Smooth muscle cell (in vitro differentiated cells): ENCODE results near the gene ARHGEF18. TPM values are rescaled to one million over a fixed set of nuclear protein-coding genes. Genes with fewer than 3 reads are reported as not detected.
A peak's percentile ranks its signal among the peaks of the same experiment; 100 is the strongest.

ENCODE experiments used
- DNase-seq: peaks from one replicate; lab custom pipeline; 2025; ENCODE audit not compliant: unreplicated experiment; lab: John Stamatoyannopoulos, UW
- H2AFZ ChIP-seq: fragments of 200-600 bp; sonication (generic); 2 replicates; pipeline ENCODE4 v1.6.0; 2016; ENCODE audit warnings: antibody characterized with exemption, low read depth, mild to moderate bottlenecking
- H3F3A ChIP-seq: fragments of 200-600 bp; sonication (generic); 2 replicates; pipeline ENCODE4 v1.6.0; 2017; ENCODE audit warnings: antibody characterized with exemption, low read depth
- H3K27ac ChIP-seq: fragments of 200-600 bp; sonication (generic); 2 replicates; pipeline ENCODE4 v1.5.1; 2016; ENCODE audit warnings: low read depth, mild to moderate bottlenecking
- H3K27me3 ChIP-seq: fragments of 200-600 bp; sonication (generic); 2 replicates; pipeline ENCODE4 v1.6.1; 2016; ENCODE audit warnings: low read depth, mild to moderate bottlenecking
- H3K36me3 ChIP-seq: fragments of 200-600 bp; sonication (generic); 2 replicates; pipeline ENCODE4 v1.5.1; 2016; ENCODE audit warnings: low read depth
- H3K4me1 ChIP-seq: fragments of 200-600 bp; sonication (generic); 2 replicates; pipeline ENCODE4 v1.5.1; 2016; ENCODE audit warnings: low read depth
- H3K4me2 ChIP-seq: fragments of 200-600 bp; sonication (generic); 2 replicates; pipeline ENCODE4 v1.6.0; 2016; ENCODE audit warnings: mild to moderate bottlenecking
- H3K4me3 ChIP-seq: fragments of 200-600 bp; sonication (generic); 2 replicates; pipeline ENCODE4 v1.5.1; 2016; ENCODE audit warnings: mild to moderate bottlenecking
- H3K79me2 ChIP-seq: fragments of 200-600 bp; sonication (generic); 2 replicates; pipeline ENCODE4 v1.6.0; 2016; ENCODE audit warnings: low read depth, mild to moderate bottlenecking
- H3K9ac ChIP-seq: fragments of 200-600 bp; sonication (generic); 2 replicates; pipeline ENCODE4 v1.6.0; 2016; ENCODE audit warnings: low read depth
- H3K9me3 ChIP-seq: fragments of 200-600 bp; sonication (generic); replicated peaks from 2 replicates; pipeline ENCODE4 v1.5.1; 2016; ENCODE audit warnings: low read depth
- H4K20me1 ChIP-seq: fragments of 200-600 bp; sonication (generic); 2 replicates; pipeline ENCODE4 v1.6.0; 2016; ENCODE audit warnings: low read depth
- CTCF ChIP-seq: fragments of 200-600 bp; sonication (generic); IDR thresholded peaks from 2 replicates; pipeline ENCODE4 v1.5.1; 2017; ENCODE audit warnings: borderline replicate concordance, mild to moderate bottlenecking, antibody characterized with exemption; ENCODE audit not compliant: insufficient read depth, poor library complexity, severe bottlenecking
- WGBS: methylation state at CpG from one replicate; pipeline ENCODE4 v1.1.7; 2016; ENCODE audit warnings: low lambda C conversion rate; 5-methylcytosine and 5-hydroxymethylcytosine counted together
- polyA plus RNA-seq: library from polyadenylated mRNA; unstranded; fragments of >200 nt; fragmentation: Nextera tagmentation; extraction: Ambion mirVana; gene quantifications from 2 replicates; pipeline ENCODE4 v1.2.1, GENCODE V29; 2016
- total RNA-seq: library from RNA; depleted of rRNA; stranded (reverse); fragments of >200 nt; gene quantifications from 2 replicates; pipeline ENCODE4 v1.2.3, GENCODE V29; 2014

Gene ARHGEF18
- total and polyA plus RNA-seq, 2 experiments from 2014 or later = 18.8 to 24.0 TPM

- no peaks in the 10 kb centered on the region for H3K9me3 ChIP-seq
- H3K79me2 ChIP-seq = peaks cover 28% of the 10 kb centered on the region
- H3K4me3 ChIP-seq = peak overlapping the region; percentile 99
- no peaks in the 10 kb centered on the region for H3F3A ChIP-seq
- H4K20me1 ChIP-seq = peaks cover 44% of the 10 kb centered on the region
- H3K27me3 ChIP-seq = no peaks in the 10 kb centered on the region
- H3K9ac ChIP-seq = peak overlapping the region; percentile 89
- H2AFZ ChIP-seq = peak overlapping the region; percentile 45
- peak; percentile 84 for DNase-seq
- peak overlapping the region; percentile 49 for H3K27ac ChIP-seq
- peaks cover 4% of the 10 kb centered on the region for H3K4me1 ChIP-seq
- no peaks in the 10 kb centered on the region for H3K36me3 ChIP-seq
- TF ChIP-seq CTCF = no peak
- under 1% methylated on average over 57 of the region's 61 CpGs for WGBS
- H3K4me2 ChIP-seq = peak overlapping the region; percentile 94
These were observed 46.1 kb downstream of the ARHGEF18 start for GRCh38 chr19:7394731-7395359.

GRCh38 chr19:7395360-7396066 is 46.8 kb downstream of the ARHGEF18 start:
- DNase-seq = no peak

GRCh38 chr19:7397687-7398086 is 49.0 kb downstream of the ARHGEF18 start:
- Histone ChIP-seq H4K20me1 (peaks cover 72% of the 10 kb centered on the region), H3K4me3 (no peak overlapping the region), H3K9me3 (no peaks in the 10 kb centered on the region), H3K4me2 (peak overlapping the region; percentile 11), H3K9ac (no peak overlapping the region), H3K27ac (peak overlapping the region; percentile 54), H3K4me1 (peaks cover 4% of the 10 kb centered on the region), H3K36me3 (no peaks in the 10 kb centered on the region), H3K79me2 (peaks cover 57% of the 10 kb centered on the region), H2AFZ (no peak overlapping the region), H3K27me3 (no peaks in the 10 kb centered on the region), H3F3A (no peaks in the 10 kb centered on the region)
- no peak for TF ChIP-seq CTCF
- no peak for DNase-seq
- 40% methylated on average over 9 of the region's 9 CpGs for WGBS

More at GRCh38 chr19:7395360-7396066, 46.8 kb downstream of the ARHGEF18 start:
- peak overlapping the region; percentile 89 for H3K9ac ChIP-seq
- H4K20me1 ChIP-seq = peaks cover 50% of the 10 kb centered on the region
- H3K27me3 ChIP-seq = no peaks in the 10 kb centered on the region
- peak overlapping the region; percentile 99 for H3K4me3 ChIP-seq
- TF ChIP-seq CTCF = no peak
- peak overlapping the region; percentile 49 for H3K27ac ChIP-seq
- no peaks in the 10 kb centered on the region for H3K9me3 ChIP-seq
- H3K36me3 ChIP-seq = no peaks in the 10 kb centered on the region
- H2AFZ ChIP-seq = peak overlapping the region; percentile 45
- peaks cover 35% of the 10 kb centered on the region for H3K79me2 ChIP-seq
- no peaks in the 10 kb centered on the region for H3F3A ChIP-seq
- 4% methylated on average over 28 of the region's 28 CpGs for WGBS
- peak overlapping the region; percentile 94 for H3K4me2 ChIP-seq
- peaks cover 4% of the 10 kb centered on the region for H3K4me1 ChIP-seq

Other genes starting within 250 kb of the ARHGEF18 start
- 8.5 and 12.7 TPM in 2 replicates for gene INSR, start 54.5 kb upstream of the ARHGEF18 start, total RNA-seq
- gene INSR, start 54.5 kb upstream of the ARHGEF18 start, polyA plus RNA-seq = 2.8 and 3.9 TPM in 2 replicates
- gene PEX11G, start 140.1 kb downstream of the ARHGEF18 start, total RNA-seq = 3.8 TPM in 1 of 2 replicates, not detected in the other
- 4.3 and 6.4 TPM in 2 replicates for gene PEX11G, start 140.1 kb downstream of the ARHGEF18 start, polyA plus RNA-seq
- 47.9 and 67.2 TPM in 2 replicates for gene ZNF358, start 167.2 kb downstream of the ARHGEF18 start, total RNA-seq
- gene ZNF358, start 167.2 kb downstream of the ARHGEF18 start, polyA plus RNA-seq = 34.4 and 40.8 TPM in 2 replicates
- 5.5 and 9.8 TPM in 2 replicates for gene MCOLN1, start 173.7 kb downstream of the ARHGEF18 start, total RNA-seq
- 19.2 and 35.2 TPM in 2 replicates for gene MCOLN1, start 173.7 kb downstream of the ARHGEF18 start, polyA plus RNA-seq
- gene PNPLA6, start 186.8 kb downstream of the ARHGEF18 start, total RNA-seq = 40.7 and 55.6 TPM in 2 replicates
- gene PNPLA6, start 186.8 kb downstream of the ARHGEF18 start, polyA plus RNA-seq = 22.3 and 40.0 TPM in 2 replicates
- 1.5 and 1.8 TPM in 2 replicates for gene CAMSAP3, start 246.9 kb downstream of the ARHGEF18 start, total RNA-seq
- gene CAMSAP3, start 246.9 kb downstream of the ARHGEF18 start, polyA plus RNA-seq = 1.4 and 10.7 TPM in 2 replicates